Activated gamma-delta T cell treated with Interleukin-2 at 50 U/mL for 16 hours (primary cell): ENCODE data around the gene USP47.

ENCODE experiments used
- DNase-seq: peaks from one replicate; pipeline ENCODE4 v3.0.0-alpha.2; 2020

USP47 gene

DNA sequence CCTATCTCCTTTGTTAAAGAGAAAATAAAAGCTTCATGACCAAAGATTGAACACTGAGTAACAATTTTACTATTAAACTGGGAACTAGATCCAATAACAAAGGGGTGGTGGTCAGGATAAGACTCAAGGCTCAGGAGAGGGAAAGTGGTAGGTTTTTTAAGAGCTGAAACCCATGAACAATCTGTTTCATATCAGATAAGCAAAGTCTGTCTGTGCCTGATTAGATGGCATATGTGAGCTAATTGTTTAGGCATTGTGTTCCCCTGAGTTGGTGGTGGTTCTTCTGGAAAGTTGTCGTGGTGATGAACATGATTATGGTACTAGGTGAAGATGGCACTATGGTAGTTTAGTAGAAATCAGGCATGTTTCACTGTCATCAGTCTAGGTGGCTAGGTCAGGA, 24.4 kb downstream of the USP47 start:
- no peak for DNase-seq

- DNase-seq, result no peak
These were observed 25.9 kb downstream of the USP47 start for GRCh38 chr11:11867720-11868119.

DNA sequence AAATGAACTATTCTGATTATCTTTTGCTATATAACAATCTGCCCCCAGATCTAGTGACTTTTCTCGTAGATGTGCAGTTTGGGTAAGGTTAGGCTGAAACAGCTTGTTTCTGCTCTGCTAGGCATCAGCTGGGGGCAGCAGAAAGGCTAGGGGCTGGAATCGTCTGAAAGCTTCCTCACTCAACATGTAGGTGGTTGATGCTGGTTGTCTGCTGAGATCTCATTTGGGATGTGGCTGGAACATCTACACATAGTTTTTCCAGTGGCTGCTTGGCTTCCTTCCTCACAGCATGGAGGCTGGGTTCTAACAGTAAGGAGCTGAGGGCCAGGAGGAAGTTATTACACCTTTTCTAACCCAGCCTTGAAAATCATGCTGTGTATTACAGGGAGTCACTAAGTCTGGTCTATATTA, 30.2 kb downstream of the USP47 start:
- no peak for DNase-seq

DNA sequence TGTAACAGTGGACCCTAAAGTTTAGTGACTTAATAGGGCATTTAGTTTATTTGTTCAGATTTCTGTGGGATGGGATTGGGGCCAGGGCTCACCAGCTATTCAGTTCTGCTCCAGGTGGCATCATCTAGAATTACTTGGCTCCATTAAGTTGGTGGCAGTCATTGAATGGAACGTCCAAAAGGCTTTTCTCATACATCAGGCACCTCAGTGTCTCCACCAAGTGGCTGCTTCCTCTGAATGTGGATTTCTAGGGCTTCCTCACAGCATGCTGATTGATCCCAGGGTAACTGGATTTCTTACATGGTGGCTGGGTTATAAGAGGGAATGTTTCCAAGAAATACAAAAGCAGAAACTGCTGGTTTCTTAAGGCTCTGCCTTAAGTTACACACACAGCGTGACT, 34.7 kb downstream of the USP47 start:
- DNase-seq, result no peak

GRCh38 chr11:11880179-11880578, 38.4 kb downstream of the USP47 start:
- no peak for DNase-seq

GRCh38 chr11:11882539-11882938, 40.8 kb downstream of the USP47 start:
- no peak for DNase-seq

DNA sequence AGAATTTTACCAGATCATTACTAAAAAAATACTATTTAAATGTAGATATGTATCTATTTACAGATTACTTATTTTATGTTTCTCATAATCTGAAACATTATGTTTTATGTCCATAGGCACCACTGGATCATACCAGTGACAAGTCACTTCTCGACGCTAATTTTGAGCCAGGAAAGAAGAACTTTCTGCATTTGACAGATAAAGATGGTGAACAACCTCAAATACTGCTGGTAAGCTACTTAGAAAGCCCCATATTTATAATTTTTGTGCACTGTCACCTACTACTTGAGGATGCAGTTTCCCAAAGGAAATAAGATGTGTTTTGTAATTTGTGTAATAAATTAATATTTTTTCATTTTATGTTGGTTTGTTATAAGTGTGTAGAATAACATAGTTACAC, 42.6 kb downstream of the USP47 start:
- DNase-seq, result no peak

DNA sequence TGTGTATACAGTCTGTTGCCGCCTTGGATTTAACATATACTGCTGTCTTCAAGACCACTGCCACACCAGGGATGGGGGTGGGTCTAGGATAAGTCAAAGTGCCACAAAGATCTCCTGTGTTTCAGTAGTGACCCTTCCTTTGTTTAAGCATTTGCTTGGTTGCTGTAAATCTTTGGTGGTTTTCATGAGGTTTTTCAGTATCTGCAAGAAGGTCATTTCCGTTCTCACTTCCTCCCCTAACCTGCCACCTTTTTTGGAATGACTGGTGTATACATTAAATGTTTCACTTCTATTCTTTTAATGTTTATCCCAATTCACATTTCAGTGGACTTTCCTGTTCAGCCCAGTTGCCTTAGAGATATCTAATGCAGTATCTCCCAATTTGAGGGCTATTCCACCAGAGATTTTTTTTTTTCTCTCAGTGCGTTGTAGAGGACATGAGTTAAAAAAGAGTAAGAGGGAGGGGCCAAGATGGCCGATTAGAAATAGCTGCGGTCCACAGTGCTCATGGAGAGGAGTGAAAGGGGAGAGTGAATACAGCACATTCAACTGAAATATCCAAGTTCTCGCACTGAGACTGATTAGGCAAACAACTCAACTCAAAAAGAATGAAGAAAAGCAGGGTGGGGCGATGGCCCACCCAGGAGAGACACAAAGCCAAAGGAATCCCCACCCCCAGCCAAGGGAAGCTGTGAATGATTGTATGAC, 43.2 kb downstream of the USP47 start:
- no peak for DNase-seq

- no peak for DNase-seq
These were observed 52.7 kb downstream of the USP47 start for GRCh38 chr11:11894486-11894885.

DNA sequence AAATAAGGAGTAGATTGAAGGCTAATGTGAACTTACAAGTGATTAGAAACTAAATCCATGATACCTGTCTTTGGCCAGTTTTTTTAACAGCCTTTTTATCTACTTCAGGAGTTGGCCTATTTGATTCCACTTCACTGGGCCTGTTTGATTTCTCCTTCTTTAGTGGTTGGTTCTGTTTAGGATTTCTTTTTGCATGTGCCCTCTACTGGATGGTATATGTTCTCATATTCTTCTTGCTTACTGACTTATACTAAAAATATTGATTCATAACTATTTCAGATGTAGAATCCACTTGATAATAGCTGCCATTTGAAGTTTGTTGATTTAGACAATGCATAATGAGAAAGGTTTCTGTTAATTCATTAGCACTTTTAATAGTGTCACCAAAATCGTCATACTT, 53.9 kb downstream of the USP47 start:
- no peak for DNase-seq

- DNase-seq, result no peak
These were observed 56.9 kb downstream of the USP47 start for GRCh38 chr11:11898648-11899047.

DNA sequence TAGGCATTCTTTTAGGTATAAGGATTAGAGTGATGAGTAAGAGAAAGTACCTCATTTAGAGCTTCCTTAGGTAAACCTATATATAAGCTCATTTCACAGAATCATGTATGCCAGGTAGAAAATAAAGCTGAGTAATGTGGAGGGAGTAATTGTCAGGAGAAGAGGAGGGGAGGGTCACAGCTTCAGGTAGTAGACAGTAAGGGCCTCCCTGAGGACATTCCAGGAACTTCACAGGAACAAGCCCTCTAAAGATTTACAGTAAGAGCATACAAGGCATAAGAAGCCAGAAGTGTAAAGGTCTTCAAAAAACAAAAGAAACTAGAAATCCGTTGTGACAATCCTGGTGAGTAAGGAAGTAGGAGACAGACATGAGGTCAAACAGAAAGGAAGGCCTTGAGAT, 57.6 kb downstream of the USP47 start:
- no peak for DNase-seq

DNA sequence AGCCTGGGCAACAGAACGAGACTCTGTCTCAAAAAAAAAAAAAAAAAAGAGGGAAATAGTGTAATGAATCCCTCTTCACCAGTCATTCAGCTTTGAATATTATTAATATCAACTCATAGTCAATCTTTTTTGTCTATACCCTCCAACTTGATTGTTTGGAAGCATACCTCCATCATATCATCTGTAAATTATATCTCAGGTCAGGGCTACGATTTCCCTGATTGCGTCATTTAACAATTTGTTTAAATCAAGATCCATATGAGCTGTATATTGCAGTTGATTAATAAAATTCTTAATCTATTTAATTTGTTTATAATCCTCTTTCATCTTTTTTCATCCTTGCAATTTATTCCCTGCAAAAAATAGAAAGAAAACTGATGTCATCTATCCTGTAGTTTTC, 60.2 kb downstream of the USP47 start:
- no peak for DNase-seq

GRCh38 chr11:11909727-11910126, 68.0 kb downstream of the USP47 start:
- DNase-seq, result no peak

DNA sequence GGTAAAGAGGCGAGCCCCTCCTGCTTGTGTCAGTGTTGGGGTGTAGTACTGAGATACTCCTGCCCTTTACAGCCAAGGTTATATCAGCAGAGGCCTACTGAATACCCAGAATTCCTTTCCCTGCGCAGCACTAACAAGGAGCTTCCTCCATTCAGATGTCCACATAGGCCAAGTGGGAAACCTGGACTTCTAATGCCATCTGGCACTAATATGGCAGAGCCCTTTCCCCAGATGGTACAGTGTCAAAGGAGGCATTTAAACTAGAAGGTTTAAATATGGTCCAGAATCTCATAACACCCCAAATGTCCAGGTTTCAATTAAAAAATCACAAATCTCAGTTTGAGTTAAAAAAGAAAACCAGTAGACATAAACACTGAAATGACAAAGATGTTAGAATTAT, 68.8 kb downstream of the USP47 start:
- no peak for DNase-seq

GRCh38 chr11:11913395-11913794, 71.6 kb downstream of the USP47 start:
- DNase-seq, result no peak

GRCh38 chr11:11915625-11916024, 73.9 kb downstream of the USP47 start:
- no peak for DNase-seq

DNA sequence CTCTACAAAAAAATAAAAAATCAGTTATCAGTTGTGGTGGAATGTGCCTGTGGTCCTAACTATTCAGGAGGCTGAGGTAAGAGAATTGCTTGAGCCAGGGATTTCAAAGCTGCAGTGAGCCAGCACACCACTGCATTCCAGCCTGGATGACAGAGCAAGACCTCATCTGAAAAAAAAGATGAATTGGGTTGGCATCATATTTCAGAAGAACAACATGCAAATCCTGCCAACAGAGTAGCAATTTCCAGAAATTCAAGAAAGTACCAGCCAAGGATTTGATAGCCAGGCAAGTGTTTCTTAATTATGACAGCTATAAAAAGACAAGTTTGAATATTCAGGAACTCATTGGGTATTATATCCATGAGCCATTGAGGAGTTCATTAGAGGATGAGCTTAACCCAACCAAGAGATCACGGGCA, 75.2 kb downstream of the USP47 start:
- DNase-seq, result no peak

- DNase-seq, result no peak
These were observed 82.1 kb downstream of the USP47 start for GRCh38 chr11:11923828-11924227.

DNA sequence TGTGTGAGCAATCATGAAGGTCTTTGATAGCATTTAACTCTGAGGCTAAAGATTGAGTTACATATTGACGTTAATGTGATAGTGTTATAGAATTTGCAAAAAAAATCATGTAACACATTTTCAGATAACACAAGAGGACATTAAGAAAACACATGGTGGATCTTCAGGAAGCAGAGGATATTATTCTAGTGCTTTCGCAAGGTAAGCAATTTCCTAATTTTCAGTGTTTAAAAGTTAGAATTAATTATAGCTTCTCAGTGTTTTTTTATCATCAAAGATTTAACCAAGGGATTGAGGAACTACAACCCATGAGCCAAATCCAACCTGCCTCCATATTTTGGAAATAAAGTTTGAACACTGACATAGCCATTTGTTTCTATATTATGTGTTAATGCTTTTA, 88.1 kb downstream of the USP47 start:
- no peak for DNase-seq

DNA sequence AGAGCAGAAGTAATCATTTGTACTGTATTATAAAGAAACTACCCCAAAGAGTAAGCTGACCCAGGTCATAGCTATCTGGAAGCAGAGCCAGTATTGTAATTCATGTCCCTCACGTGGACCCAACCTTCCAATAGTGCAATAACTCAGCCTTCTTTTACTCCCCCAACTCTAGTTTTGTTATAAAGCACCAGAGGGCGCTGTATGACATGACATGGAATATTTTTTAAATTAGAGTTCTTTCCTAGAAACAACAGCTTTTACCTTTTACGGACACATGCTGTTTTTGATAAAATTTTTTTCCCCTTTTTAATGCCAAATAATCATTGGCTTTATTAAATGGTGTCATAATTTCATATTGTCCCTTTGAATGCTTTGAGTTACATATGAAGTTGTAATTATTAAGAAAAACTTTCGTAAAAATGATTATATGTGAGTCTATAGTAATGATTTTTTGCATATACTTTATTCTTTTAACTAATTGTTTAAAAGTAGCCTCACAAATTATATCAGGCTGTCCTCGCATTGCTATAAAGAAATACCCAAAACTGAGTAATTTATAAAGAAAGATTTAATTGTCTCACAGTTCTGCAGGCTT, 89.8 kb downstream of the USP47 start:
- DNase-seq, result peak; percentile 3

GRCh38 chr11:11935536-11935935, 93.8 kb downstream of the USP47 start:
- DNase-seq, result no peak

GRCh38 chr11:11937433-11937832, 95.7 kb downstream of the USP47 start:
- DNase-seq, result no peak

GRCh38 chr11:11937957-11938356, 96.2 kb downstream of the USP47 start:
- no peak for DNase-seq

DNA sequence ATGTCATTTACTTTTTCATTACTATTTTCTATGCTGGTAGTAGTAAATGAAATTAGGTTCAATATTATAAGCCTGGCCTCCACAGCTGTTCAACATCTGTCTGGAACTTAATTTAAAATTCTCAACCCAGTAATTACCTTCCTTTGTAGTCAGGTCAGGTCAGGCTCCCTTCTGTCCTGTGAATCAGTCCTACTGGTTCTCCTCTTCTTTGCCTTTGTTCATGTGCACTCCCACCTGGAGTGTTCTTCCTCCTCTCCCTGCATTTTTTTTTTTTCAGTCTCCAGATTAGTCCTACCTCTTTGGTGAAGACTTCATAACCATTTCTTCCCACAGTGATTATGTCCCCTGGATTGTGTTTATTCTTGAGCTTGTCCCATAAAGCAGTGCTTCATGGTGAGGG, 98.8 kb downstream of the USP47 start:
- no peak for DNase-seq
